Measurements from ENCODE around the gene PRUNE2. TPM values are rescaled to one million over a fixed set of nuclear protein-coding genes. Genes with fewer than 3 reads are reported as not detected.

PRUNE2 gene
- total RNA-seq, 1 donor from 2014 or later, result 38.8 TPM

DNA sequence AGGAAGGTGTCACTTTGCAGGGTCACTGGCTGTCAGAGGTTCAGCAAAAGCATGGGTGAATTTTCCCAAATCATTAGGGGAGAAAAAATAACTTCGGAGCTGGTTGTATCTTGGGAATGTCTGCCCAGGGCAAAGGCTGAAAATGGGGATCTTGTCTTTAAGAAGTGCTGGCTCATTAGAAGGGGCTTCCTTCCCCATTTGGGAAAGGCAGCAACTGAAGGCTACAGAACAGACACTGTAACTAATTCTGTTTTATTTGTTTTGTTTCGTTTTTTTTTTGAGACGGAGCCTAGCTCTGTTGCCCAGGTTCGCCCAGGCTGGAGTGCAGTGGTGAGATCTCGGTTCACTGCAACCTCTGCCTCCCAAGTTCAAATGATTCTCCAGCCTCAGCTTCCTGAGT lies 212.0 kb downstream of the PRUNE2 start:
- no peak for DNase-seq (ENCODE audit: low read depth)

GRCh38 chr9:76692458-76693129 lies 213.3 kb downstream of the PRUNE2 start:
- DNase-seq (ENCODE audit: low read depth), result no peak

DNA sequence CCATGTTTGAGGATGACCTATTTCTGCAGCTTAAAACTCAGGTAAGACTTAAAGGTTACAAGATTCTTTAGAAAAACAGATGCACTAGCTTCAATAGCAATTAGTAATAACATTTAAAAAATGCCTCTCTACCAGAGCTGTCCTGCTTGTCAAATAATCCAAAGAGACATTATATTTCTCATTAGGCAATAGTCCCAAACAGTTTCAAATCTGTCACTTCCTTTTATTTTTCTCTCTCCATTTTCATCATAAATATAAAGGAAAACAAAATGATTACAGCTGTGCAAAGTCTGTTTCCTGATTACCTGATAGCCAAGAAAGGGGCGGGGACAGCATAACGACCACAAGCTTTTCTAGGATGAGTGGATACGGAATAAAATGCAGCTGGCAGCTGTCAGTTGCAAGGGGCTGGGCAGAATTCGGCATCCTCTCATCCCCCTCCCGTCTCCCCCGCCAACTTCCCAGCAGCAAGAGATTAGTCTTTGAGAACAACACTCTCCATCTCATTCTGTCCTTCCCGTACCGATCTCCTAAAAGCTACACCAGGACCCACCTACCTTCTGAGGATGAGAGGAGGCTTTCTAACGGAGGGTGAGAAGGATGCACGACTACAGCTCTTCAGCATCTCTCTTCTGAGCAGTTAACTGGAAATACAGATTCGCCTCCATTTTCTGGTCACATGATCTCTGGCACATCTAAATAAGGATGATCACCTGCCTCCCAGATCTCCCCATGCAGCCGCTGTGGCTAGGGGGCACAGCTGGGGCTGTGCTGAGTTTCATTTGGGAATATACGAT lies 214.2 kb downstream of the PRUNE2 start:
- no peak for DNase-seq (ENCODE audit: low read depth)

DNA sequence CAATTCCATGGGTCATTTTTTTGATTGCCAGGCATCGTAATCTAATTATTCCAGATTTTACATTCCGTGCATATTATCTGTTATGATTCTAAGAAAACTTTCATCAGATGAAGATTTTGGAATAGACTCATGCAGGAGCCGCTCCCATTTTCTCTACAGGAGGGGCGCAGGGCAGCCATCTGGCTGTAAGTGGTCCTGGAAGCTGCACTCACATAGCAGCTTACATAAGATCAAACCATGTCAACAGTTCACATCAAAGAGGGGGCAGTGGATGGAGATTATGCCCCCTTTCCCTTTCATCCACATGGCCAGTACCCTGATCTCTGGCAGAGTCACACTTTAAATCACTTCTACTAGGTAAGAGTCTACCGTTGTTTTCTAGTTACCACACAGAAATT lies 214.9 kb downstream of the PRUNE2 start:
- DNase-seq (ENCODE audit: low read depth), result no peak

DNA sequence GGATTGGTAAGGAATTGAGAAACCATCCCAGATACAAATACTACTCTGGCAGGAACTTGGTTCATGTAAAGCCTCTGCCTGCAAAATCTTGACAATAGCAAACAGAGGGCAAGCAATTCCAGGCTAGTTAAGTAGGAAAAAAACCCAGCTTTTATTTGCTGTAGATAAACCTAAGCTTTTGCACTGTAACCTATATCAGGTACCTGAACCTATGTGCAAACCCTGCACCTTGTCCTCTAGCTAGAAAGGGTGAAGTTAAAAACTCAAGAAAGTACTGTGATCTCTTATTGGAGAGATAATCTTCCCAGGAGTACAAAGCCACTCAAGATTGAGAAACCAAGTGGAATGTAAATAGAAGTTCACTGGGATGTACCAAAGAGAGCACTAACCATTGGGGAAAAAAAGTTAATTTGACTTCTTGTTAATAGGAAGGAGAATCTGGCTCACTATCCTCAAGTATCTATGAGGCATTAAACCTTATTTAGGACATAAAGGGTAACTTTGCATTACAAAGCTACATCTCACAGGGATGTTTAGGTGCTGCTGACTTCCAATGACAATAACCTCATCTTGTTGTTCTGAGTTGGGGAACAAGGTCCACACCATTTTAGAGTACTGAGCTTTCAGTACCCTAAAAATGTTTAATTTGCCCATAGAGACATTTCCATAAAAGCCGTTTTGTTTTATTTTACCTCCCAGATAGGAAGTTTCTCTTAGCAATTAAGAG lies 215.5 kb downstream of the PRUNE2 start:
- DNase-seq (ENCODE audit: low read depth), result peak; percentile 38

- peak; percentile 84 for DNase-seq (ENCODE audit: low read depth)
Observed at GRCh38 chr9:76688471-76689238, 217.3 kb downstream of the PRUNE2 start.

GRCh38 chr9:76687861-76688391 lies 218.0 kb downstream of the PRUNE2 start:
- peak; percentile 100 for DNase-seq (ENCODE audit: low read depth)

DNA sequence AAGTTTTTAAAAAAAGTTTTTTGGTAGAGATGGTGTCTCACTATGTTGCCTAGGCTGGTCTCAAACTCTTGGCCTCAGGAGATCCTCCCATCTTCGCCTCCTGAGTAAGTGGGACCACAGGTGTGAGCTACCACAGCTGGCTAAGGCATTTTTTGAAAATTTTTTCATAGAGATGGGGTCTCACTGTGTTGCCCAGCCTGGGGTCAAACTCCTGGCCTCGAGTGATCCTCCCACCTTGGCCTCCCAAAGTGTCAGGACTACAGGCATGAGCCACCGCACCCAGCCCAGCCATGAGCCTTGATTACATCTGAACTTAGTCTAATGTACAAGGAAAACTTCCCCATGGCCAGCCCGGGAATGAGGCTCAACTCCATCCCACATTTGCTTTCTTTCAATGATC lies 219.2 kb downstream of the PRUNE2 start:
- DNase-seq (ENCODE audit: low read depth), result no peak

GRCh38 chr9:76684213-76684612 lies 221.7 kb downstream of the PRUNE2 start:
- no peak for DNase-seq (ENCODE audit: low read depth)

DNA sequence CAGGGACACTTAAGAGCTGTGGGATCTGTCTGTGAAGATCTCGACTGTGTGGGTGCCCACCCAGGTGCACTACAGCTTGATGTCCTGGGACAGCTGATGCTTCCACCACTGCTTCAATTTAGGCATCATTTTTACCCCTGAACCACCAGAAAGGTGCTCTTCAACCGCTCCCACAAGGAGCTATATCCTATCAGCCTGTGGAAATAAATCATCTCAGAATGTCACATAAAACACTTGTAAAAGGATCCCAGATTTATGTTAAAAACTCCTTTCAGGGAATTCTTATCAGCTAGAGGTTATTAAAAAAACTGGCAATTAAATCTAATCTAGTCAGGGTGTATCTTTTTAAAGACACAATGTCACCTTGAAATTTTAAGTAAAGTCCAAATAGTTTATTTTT lies 224.4 kb downstream of the PRUNE2 start:
- DNase-seq (ENCODE audit: low read depth), result no peak

DNA sequence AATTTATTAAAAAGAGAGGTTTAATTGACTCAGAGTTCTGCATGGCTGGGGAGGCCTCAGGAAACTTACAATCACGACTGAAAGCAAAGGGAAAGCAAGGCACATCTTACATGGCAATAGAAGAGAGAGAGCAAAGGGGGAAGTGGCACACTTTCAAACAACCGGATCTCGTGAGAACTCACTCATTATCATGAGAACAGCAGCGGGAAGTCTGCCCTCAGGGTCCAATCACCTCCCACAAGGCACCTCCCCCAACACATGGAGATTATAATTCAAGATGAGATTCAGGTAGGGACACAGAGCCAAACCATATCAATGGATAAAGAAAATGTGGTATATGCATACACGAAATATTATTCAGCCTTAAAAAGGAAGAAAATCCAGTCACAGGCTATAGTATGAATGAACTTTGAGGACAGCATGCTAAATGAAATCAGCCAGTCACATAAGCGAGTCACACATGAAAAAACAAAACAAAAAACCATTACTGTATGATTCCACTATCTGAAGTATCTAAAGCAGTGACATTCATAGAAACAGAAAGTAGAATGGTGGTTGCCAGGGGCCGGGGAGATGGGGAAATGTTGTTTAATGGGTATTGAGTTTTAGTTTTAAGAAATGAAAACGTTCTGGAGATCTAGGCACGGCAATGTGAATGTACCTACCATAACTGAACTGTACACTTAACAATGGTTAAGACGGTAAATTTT lies 225.0 kb downstream of the PRUNE2 start:
- DNase-seq (ENCODE audit: low read depth), result no peak

GRCh38 chr9:76677481-76678055 lies 228.3 kb downstream of the PRUNE2 start:
- peak; percentile 85 for DNase-seq (ENCODE audit: low read depth)

DNA sequence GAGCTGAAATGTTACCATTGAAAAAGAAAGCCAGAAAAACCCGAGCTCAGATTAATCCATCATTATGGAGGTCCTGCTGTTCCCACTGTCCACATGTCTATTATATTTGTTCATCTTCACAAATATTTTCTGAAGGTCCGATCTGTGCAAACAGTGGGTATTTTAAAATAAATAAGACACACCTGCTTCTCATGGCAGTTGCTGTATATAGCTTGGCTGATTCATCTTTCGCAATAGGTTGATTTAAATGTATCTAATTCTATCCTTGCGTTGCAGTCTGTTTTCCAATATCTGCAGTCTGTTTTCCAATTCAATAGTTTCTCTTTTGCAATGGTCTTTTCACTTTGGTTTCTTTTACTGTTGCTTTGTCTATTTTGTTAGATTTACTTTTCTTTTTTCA lies 229.1 kb downstream of the PRUNE2 start:
- no peak for DNase-seq (ENCODE audit: low read depth)

GRCh38 chr9:76667521-76667957 lies 238.4 kb downstream of the PRUNE2 start:
- DNase-seq (ENCODE audit: low read depth), result peak; percentile 33

DNA sequence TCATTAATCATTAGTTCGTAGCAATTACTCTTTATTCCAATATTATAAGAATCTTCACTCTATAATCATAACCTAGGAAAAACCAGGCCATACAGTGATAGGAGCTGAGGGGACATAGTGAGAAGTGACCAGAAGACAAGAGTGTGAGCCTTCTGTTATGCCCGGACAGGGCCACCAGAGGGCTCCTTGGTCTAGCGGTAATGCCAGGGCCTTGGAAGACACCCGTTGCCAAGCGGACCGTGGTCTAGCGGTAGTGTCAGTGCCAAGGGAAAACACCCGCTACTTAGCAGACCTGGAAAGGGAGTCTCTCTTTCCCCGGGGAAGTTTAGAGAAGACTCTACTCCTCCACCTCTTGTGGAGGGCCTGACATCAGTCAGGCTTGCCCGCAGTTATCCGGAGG lies 239.9 kb downstream of the PRUNE2 start:
- peak; percentile 44 for DNase-seq (ENCODE audit: low read depth)

- no peak for DNase-seq (ENCODE audit: low read depth)
Observed at GRCh38 chr9:76665458-76665857, 240.5 kb downstream of the PRUNE2 start.

DNA sequence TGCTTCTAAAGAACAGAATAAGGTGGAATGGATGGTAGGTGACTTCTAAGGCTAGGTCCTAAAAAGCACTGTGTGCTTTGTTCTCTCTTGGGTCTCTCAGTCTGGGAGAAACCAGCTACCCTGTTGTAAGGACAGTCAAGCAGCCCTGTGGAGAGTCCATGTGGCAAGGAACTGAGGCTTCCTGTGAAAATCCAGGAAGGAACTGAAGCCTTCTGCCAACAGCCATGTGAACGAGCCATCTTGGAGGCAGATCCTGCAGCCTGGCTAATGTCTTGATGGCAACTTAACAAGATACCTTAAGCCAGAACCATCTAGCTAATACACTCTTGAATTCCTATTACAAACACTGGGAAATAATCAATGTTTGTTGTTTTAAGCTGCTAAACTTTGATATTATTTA lies 241.8 kb downstream of the PRUNE2 start:
- DNase-seq (ENCODE audit: low read depth), result no peak

DNA sequence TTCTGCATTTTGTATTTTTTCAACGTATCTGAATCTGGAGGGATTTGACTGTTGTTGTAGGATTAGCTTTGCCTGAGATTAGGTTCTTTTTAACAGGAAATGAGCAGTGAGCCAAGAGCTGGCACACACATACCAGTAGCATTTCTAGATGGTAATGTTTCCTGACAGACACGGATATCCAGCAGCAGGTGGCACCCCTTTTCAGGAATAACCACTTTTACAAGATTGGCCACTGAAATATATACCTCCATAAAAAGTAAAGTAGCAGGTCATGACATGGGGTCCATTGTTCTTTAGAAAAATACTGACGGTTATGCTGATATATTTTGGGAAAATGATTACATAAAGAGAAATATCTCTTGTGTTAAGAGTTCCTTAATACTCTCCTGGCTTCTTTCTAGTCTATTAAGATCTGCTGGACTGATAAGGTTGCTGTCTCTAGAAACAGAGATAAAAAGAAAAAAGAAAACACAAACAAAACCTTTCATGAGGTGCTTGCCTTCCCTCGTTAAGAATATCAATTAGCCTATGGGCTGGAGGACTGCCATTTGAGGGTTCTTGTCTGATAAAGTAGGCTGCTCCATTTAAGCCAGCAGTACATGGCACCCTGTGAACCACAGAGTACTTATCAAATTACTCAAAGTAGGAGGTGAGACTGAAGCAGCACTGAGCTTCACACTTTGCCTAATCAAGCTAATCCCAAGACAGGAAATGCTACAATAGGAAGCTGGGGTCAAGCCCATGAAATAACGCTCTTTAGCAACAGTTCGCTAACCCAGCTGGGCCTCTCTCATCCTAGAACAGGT lies 243.2 kb downstream of the PRUNE2 start:
- DNase-seq (ENCODE audit: low read depth), result peak; percentile 44

DNA sequence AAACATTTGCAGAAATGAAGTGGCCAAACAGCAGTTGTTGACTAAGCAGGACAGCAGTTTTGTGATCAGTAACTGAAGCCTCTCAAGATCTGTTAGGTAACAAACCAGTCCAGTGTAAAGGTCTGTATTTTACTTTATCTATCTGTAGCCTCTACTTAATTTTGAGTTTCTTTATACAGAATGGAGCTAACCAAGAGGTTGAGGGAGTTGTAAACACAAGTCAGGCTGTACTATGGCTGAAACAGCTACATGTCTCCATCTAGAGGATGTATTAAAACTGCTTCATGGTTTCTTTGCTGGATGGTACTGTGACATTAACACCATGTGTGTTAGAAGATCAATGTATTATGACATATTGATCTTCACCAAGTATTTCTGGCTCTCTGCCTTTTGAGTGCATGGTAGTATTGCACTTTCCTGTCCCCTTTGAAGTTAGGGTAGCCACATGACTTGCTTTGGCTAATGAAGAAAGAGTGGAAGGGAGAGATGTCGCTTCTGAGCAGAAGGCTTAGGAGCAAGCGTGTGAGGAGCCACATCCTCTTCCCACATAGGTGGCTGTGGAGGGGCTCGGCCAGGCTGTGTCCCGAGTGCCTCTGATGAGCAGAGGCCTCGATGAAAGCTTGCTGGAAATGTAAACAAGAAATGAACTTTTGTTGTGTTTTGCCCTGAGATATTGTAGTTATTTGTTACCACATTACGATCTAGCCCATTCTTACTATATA lies 247.2 kb downstream of the PRUNE2 start:
- peak; percentile 74 for DNase-seq (ENCODE audit: low read depth)

All from renal cortical epithelial cell (primary cell).